Prostate gland (tissue), 2 donors: ENCODE measurements around the gene CUX1.

Experiments used
- CTCF ChIP-seq, 4 experiments: fragments of 200-600 bp in 2 of 4; fragments of 450-650 bp in 2 of 4; sonication (generic) in 2 of 4; IDR thresholded peaks; 1 replicate in 3 of 4; 2 replicates in 1 of 4; pipeline ENCODE4 v1.5.1; 2016 to 2019; ENCODE audit warnings: antibody characterized with exemption in 4 of 4, mild to moderate bottlenecking in 2 of 4, moderate library complexity in 2 of 4
- POLR2A ChIP-seq: fragments of 450-650 bp; IDR thresholded peaks from one replicate; pipeline ENCODE4 v1.6.1; 2016; ENCODE audit warnings: antibody characterized with exemption, mild to moderate bottlenecking

DNA sequence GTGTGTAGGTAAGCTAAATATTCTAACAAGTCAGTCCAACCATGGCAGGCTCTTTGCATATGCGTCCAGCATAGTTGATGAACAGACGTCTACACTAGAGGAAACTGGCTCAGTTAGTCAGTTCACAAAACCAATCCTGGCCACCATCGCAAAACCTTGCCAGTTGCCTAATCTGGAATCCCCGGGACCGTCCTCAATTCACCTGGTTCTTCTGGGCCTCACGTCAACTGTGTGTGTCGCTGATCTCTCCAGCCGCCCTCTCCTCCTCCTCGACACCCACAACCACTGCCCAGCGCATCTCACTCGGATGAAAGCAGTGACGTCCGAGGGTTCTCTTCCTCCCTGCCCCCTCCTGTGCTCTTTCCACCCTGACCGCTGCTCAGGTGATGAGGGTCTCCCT is 251.4 kb downstream of the CUX1 start:
- TF ChIP-seq CTCF (IDR thresholded peaks at IDR 0.05) (no peak), POLR2A (no peak)
